GM19239 (cell line): ENCODE measurements around the gene CDKN1C.

ENCODE experiments used
- DNase-seq: peaks from one replicate; pipeline ENCODE4 v3.0.0; 2011; ENCODE audit warnings: low spot score; ENCODE audit not compliant: insufficient read length
- FAIRE-seq: peaks from 2 replicates; lab custom pipeline; 2011; peaks lifted over from hg19 to GRCh38; lab: Jason Lieb, UNC

CDKN1C gene

GRCh38 chr11:2835296-2835695, 50.3 kb downstream of the CDKN1C start:
- FAIRE-seq (no peak), DNase-seq (no peak)

DNA sequence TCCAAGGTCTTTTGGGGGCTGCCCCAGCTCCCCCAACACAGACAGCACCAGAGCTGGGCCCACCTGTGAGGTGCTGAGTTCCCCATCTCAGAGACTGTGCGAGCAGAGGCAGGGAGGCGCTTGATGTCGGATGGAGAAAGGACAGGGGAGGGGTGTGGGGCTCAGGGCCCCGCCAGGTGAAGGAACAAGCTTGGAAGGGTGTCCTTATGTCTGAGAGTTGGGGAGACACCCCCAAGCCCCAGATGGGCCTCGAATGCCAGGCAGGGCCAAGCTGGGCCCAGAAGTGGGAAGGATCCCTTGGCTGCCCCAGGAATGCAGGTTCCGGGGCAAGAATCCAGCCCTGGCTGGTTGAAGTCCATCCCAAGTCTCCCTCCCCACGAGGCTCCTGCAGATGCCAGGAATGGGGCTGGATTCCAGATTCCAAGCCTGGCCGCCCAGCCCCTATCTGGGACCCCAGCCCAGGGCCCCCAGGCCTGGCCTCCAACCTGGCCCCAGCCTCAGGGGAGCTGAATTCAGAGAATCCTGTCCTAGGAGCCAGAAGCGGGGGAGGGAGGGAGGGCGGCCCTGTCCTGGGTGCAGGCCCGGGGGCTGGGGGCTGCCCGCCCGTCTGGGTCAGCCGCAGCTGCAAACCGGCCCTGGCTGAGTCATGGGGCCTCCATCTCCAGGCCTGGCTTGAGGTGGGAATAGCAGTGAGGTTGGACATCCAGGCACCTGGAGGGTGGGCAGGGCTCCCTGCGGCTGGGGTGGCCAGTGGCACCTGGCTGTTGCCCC, 50.9 kb downstream of the CDKN1C start:
- FAIRE-seq: no peak
- no peak for DNase-seq

DNA sequence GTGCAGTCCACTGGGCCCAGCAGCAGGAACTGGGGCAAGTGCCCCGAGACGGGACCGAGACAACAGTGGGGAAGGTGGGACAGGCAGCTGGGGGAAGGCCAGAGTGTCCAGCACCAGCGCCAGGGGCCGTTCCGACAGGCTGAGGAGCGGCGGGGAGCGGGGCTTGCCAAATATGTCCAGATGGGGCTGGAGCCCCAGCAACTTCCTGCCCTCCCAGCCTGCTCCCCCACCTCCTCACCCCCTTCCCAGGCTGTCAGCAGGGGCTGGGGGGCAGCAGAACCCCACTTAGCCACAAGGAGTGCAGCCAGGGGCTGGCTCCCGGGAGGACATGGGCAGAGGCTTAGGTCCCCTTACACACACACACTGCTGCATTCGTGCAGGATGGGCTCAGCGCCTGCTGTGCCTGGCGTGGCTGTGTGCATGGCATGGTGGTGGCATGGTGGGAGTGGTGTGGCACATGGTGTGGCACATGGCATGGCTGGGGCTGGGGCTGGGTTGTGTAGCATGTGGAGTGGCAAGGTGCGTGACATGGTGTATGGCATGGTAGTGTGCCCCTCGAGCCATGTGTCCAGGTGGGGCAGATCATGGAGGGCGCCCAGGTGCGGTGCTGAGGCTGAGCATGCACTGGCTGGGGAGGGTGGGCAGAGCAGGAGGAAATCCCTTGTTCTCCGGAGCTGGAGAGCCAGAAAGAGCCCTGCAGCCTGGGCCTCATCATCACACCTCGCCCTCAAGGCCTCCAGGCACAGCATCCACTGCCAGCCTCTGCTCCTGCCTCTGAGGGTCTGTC, 51.7 kb downstream of the CDKN1C start:
- no peak for DNase-seq
- no peak for FAIRE-seq
